ENCODE results near the gene CSPG4.
"Not testable (repeated sequence)": the region's sequence is repeated elsewhere in the genome, so short reads cannot be mapped to it uniquely, and the experiment has no call there.

DNA sequence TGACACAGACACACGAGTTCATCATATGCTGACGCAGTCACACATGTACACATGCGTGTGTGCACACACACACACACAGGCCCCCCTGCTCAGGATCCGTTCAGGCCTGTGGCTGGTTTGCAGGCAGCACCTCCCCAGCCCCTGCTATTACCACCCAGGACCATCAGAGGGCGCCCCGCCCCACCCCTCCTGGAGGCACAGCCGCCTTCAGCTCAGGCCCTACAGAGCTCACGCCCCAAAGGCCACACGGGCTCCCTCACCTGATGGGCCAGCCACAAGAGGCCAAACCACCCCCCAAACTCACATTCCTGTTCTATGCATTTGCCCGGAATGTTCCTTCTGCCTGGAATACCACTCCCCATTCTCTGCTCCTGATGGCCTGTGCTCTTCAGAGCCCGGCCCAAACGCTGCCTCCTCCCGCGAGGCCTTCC, 26.4 kb downstream of the CSPG4 start:
- not testable (repeated sequence) for TF ChIP-seq HDAC2 (IDR thresholded peaks at IDR 0.05); EGR1 (IDR thresholded peaks at IDR 0.05; ENCODE audit: borderline replicate concordance in 1 of 2, low read depth in 2 of 2, low read length in 2 of 2); BRCA1 (IDR thresholded peaks at IDR 0.05; ENCODE audit: low read depth, low read length)
- TF ChIP-seq, protein P1, sequence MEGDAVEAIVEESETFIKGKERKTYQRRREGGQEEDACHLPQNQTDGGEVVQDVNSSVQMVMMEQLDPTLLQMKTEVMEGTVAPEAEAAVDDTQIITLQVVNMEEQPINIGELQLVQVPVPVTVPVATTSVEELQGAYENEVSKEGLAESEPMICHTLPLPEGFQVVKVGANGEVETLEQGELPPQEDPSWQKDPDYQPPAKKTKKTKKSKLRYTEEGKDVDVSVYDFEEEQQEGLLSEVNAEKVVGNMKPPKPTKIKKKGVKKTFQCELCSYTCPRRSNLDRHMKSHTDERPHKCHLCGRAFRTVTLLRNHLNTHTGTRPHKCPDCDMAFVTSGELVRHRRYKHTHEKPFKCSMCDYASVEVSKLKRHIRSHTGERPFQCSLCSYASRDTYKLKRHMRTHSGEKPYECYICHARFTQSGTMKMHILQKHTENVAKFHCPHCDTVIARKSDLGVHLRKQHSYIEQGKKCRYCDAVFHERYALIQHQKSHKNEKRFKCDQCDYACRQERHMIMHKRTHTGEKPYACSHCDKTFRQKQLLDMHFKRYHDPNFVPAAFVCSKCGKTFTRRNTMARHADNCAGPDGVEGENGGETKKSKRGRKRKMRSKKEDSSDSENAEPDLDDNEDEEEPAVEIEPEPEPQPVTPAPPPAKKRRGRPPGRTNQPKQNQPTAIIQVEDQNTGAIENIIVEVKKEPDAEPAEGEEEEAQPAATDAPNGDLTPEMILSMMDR (IDR thresholded peaks at IDR 0.05 in 2 of 3, conservative IDR thresholded peaks at IDR 0.05 in 1 of 3; ENCODE audit: control insufficient read depth in 2 of 3, extremely low read depth in 1 of 3, insufficient read depth in 1 of 3, low read depth in 3 of 3, low read length in 3 of 3): peak; percentile 44 to 74 (median 50)
